Skeletal muscle cell (primary cell): ENCODE results near the gene PCDHGA5.
"Not testable (repeated sequence)": the region's sequence is repeated elsewhere in the genome, so short reads cannot be mapped to it uniquely, and the experiment has no call there.

Experiments used
- DNase-seq: peaks from one replicate; pipeline ENCODE4 v3.0.0-alpha.2; 2010; ENCODE audit warnings: low read depth
- H3K4me3 ChIP-seq: 2 replicates; pipeline ENCODE4 v1.5.1; 2011; ENCODE audit warnings: low read depth, mild to moderate bottlenecking, control low read depth, low read length, moderate library complexity

PCDHGA5 gene

GRCh38 chr5:141382469-141383294, 18.7 kb downstream of the PCDHGA5 start, which contains the start of gene PCDHGA7:
Gene PCDHGA7 (plus strand): TSS chr5:141382742. CDS start chr5:141382900, 158 bp downstream.
- H3K4me3 ChIP-seq = peak within 1 kb of the TSS; percentile 61
- DNase-seq = no peak

GRCh38 chr5:141383345-141383744, 19.4 kb downstream of the PCDHGA5 start:
- DNase-seq = no peak
- H3K4me3 ChIP-seq = peak overlapping the region; percentile 61

- H3K4me3 ChIP-seq = no peak overlapping the region
- DNase-seq = no peak
Observed at GRCh38 chr5:141384471-141385267, 20.7 kb downstream of the PCDHGA5 start.

GRCh38 chr5:141387557-141388311, 23.8 kb downstream of the PCDHGA5 start, which contains the start of gene PCDHGB4:
Gene PCDHGB4 (plus strand): TSS chr5:141387698. CDS start chr5:141387885, 187 bp downstream.
- DNase-seq = not testable (repeated sequence)
- H3K4me3 ChIP-seq = peak within 1 kb of the TSS; percentile 39

- DNase-seq = no peak
- no peak overlapping the region for H3K4me3 ChIP-seq
Observed at GRCh38 chr5:141388661-141389060, 24.7 kb downstream of the PCDHGA5 start.

GRCh38 chr5:141389153-141390042, 25.4 kb downstream of the PCDHGA5 start:
- H3K4me3 ChIP-seq = no peak overlapping the region
- DNase-seq = no peak

GRCh38 chr5:141392429-141393198, 28.7 kb downstream of the PCDHGA5 start, which contains the start of gene PCDHGA8:
Gene PCDHGA8 (plus strand): TSS chr5:141392633. CDS start chr5:141392814, 181 bp downstream.
- DNase-seq = no peak
- H3K4me3 ChIP-seq = no peak within 1 kb of the TSS

GRCh38 chr5:141393267-141393666, 29.3 kb downstream of the PCDHGA5 start:
- no peak for DNase-seq
- H3K4me3 ChIP-seq = no peak overlapping the region

GRCh38 chr5:141394401-141395187, 30.6 kb downstream of the PCDHGA5 start:
- H3K4me3 ChIP-seq, DNase-seq: not testable (repeated sequence)

DNA sequence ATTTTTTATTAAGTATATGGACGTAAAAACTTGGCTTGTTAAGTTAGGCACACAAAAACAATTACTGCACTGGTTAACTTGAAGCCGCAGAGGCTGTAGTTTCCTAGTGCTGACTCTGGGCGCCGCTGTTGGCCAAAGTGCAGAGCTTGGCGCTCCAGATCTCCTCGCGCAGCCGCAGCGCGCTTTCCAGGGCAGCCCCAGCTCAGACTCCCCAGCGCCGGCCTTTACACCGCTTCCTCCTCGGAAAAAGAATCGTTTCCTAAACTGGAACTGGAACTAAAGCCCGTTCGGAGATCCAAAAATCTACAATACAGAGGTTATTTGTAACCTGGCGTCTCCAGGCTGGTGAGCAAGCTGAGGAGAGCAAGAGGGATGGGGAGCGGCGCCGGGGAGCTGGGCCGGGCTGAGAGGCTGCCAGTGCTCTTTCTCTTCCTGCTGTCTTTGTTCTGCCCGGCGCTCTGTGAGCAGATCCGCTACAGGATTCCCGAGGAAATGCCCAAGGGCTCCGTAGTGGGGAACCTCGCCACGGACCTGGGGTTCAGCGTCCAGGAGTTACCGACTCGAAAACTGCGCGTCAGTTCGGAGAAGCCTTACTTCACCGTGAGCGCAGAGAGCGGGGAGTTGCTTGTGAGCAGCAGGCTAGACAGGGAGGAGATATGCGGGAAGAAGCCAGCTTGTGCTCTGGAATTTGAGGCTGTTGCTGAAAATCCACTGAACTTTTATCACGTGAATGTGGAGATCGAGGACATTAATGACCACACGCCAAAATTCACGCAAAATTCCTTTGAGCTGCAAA, 34.0 kb downstream of the PCDHGA5 start, which contains the start of gene PCDHGB5:
PCDHGB5 (plus strand) TSS at position 192 of the 796 bp plus-strand sequence; CDS start at position 373, 181 bp downstream.
- DNase-seq = peak; percentile 13

GRCh38 chr5:141398608-141399007, 34.6 kb downstream of the PCDHGA5 start:
- H3K4me3 ChIP-seq = peak overlapping the region; percentile 21

More for the DNA sequence above, 34.0 kb downstream of the PCDHGA5 start, which contains the start of gene PCDHGB5:
- peak within 1 kb of the TSS; percentile 41 for H3K4me3 ChIP-seq

GRCh38 chr5:141399555-141400258, 35.7 kb downstream of the PCDHGA5 start:
- DNase-seq = no peak
- H3K4me3 ChIP-seq = no peak overlapping the region

More at GRCh38 chr5:141398608-141399007, 34.6 kb downstream of the PCDHGA5 start:
- DNase-seq = no peak

DNA sequence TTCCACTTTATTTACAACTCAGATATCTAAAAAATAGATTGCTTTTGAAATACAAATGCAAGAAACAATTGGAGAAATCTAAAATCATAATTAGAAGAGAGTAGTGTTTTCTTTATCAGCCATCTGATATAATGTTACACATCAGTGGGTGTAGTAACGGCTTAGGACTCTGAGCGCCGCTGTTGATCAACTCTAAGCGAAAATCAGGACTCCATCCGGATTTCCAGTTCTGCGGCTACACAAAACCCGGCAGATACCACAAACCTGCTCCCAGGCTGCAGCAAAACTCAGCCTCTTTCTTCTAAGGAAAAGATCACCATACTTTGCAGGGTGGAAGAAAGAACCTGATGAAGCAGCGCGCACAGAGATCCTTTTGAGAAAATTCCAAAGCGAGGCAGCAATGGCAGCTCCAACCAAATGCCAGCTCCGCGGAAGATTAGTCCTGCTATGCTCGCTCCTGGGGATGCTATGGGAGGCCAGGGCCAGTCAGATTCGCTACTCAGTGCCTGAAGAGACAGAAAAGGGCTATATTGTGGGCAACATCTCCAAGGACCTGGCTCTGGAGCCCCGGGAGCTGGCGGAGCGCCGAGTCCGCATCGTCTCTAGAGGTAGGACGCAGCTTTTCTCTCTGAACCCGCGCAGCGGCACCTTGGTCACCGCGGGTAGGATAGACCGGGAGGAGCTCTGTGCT, 38.7 kb downstream of the PCDHGA5 start, which contains the start of gene PCDHGA9:
PCDHGA9 (plus strand) TSS at position 226 of the 691 bp plus-strand sequence; CDS start at position 401, 175 bp downstream.
- no peak for DNase-seq
- peak within 1 kb of the TSS; percentile 35 for H3K4me3 ChIP-seq

- H3K4me3 ChIP-seq = peak overlapping the region; percentile 35
- no peak for DNase-seq
Observed at GRCh38 chr5:141403387-141403786, 39.4 kb downstream of the PCDHGA5 start.
